ENCODE measurements around the gene EFHD2.
"Not testable (repeated sequence)": the region's sequence is repeated elsewhere in the genome, so short reads cannot be mapped to it uniquely, and the experiment has no call there.

EFHD2 gene

GRCh38 chr1:15432324-15432723, 22.6 kb downstream of the EFHD2 start:
- TF ChIP-seq, protein P1, sequence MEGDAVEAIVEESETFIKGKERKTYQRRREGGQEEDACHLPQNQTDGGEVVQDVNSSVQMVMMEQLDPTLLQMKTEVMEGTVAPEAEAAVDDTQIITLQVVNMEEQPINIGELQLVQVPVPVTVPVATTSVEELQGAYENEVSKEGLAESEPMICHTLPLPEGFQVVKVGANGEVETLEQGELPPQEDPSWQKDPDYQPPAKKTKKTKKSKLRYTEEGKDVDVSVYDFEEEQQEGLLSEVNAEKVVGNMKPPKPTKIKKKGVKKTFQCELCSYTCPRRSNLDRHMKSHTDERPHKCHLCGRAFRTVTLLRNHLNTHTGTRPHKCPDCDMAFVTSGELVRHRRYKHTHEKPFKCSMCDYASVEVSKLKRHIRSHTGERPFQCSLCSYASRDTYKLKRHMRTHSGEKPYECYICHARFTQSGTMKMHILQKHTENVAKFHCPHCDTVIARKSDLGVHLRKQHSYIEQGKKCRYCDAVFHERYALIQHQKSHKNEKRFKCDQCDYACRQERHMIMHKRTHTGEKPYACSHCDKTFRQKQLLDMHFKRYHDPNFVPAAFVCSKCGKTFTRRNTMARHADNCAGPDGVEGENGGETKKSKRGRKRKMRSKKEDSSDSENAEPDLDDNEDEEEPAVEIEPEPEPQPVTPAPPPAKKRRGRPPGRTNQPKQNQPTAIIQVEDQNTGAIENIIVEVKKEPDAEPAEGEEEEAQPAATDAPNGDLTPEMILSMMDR (IDR thresholded peaks at IDR 0.05; ENCODE audit: low read depth, low read length) = no peak
- TF ChIP-seq, protein P2, sequence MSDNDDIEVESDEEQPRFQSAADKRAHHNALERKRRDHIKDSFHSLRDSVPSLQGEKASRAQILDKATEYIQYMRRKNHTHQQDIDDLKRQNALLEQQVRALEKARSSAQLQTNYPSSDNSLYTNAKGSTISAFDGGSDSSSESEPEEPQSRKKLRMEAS (IDR thresholded peaks at IDR 0.05; ENCODE audit: low read depth, low read length) = no peak
- TF ChIP-seq MYC (IDR thresholded peaks at IDR 0.05; ENCODE audit: low read depth, low read length) (no peak), POLR2A (IDR thresholded peaks at IDR 0.05; ENCODE audit: extremely low read depth, insufficient read length) (no peak)
- DNase-seq (ENCODE audit: low read depth) = no peak
- no peak overlapping the region for H3K4me3 ChIP-seq (ENCODE audit: low read depth, low read length)

DNA sequence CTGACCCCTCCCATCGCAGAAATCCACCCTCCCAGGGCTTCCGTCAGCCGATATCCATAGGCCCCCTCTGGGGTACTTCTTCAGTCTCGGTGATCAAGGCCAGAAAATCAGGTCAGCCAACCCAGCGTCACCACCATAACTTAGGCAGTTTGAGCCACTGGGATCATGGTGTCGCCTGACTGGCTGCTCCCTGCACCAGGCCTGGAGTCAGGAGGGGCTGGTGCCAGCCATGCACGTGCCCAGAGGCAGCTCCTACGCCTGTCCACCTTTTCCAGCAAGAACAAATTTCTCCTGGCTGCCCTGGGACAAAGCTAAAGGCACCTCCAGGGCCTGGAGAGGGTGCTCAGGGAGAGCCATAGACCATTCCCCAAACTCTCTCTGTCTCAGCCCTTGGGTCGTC, 23.8 kb downstream of the EFHD2 start:
- DNase-seq (ENCODE audit: low read depth) = no peak
- H3K4me3 ChIP-seq (ENCODE audit: low read depth, low read length) = no peak overlapping the region
- no peak for TF ChIP-seq POLR2A (IDR thresholded peaks at IDR 0.05; ENCODE audit: extremely low read depth, insufficient read length)
- no peak for TF ChIP-seq MYC (IDR thresholded peaks at IDR 0.05; ENCODE audit: low read depth, low read length)
- TF ChIP-seq, protein P2 (IDR thresholded peaks at IDR 0.05; ENCODE audit: low read depth, low read length) = no peak
- TF ChIP-seq, protein P1 (IDR thresholded peaks at IDR 0.05; ENCODE audit: low read depth, low read length) = no peak

GRCh38 chr1:15434739-15435138, 25.1 kb downstream of the EFHD2 start:
- H3K4me3 ChIP-seq (ENCODE audit: low read depth, low read length) = not testable (repeated sequence)
- peak; percentile 97 for DNase-seq (ENCODE audit: low read depth)

DNA sequence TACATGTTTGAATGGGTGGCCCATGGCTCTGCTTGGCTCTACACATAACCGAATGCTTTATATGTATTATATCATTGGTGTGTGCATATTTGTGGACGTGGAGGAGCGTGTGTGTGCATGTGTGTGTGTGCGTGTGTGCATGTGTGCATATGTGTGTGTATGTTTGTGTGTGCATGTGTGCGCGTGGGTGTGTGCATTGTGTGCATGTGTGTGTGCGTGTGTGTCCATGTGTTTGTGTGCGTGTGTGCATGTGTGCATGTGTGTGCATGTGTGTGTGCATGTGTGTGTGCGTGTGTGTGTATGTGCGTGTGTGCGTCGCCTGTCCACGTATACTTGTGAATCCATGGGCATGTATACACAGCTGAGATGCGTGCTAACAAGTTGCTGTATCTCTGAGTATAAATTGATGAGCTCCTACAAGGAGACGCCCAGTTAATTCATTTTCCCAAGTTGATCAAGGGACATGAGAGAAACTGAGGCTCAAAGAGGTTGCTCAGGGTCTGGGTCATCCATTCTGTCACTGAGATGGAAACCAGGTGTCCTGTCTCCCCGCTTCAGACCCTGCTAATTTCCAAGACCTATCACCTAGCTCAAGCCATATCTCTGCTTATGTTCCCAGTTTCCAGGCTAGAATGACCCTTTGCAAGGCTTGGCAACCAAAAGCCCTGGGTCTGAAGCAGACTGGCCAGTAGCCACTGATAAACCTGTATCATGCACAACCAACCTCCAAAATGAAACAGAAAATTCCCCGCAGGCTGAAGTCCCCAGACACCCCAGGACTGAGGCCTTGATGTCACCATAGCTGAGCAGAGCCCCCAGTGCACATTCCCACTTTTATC, 25.8 kb downstream of the EFHD2 start:
- TF ChIP-seq POLR2A (IDR thresholded peaks at IDR 0.05; ENCODE audit: extremely low read depth, insufficient read length) (no peak), MYC (IDR thresholded peaks at IDR 0.05; ENCODE audit: low read depth, low read length) (no peak)
- TF ChIP-seq, protein P1 (IDR thresholded peaks at IDR 0.05; ENCODE audit: low read depth, low read length) = no peak
- TF ChIP-seq, protein P2 (IDR thresholded peaks at IDR 0.05; ENCODE audit: low read depth, low read length) = no peak
- H3K4me3 ChIP-seq (ENCODE audit: low read depth, low read length) = no peak overlapping the region
- DNase-seq (ENCODE audit: low read depth) = no peak

DNA sequence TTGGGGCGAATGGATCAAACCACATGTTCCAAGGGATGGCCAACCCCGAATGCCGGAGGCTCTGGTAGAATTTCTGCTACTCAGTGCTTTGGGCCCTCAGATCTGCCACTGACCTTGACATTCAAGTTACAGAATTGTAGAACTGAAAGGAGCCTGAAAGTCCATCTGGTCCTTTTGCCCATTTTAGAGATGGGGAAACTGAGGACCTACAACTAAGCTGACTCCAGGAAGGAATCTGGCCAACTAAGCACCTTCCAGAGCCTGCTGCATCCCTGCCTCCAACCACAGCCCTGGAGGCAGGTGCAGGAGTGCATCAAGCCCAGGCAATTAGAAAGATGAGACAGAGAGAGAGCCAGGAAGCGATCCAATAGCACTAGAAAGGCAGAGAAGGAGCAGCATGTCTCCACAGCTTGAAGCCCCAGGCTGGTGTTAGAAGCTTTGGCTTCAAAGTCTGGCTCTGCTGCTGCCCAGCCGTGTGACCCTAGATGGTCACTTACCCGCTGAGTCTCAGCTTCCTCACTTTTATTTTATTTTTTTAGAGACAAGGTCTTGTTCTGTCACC, 27.3 kb downstream of the EFHD2 start:
- no peak for DNase-seq (ENCODE audit: low read depth)
- no peak for TF ChIP-seq MYC (IDR thresholded peaks at IDR 0.05; ENCODE audit: low read depth, low read length)
- TF ChIP-seq, protein P1 (IDR thresholded peaks at IDR 0.05; ENCODE audit: low read depth, low read length) = no peak
- no peak overlapping the region for H3K4me3 ChIP-seq (ENCODE audit: low read depth, low read length)

DNA sequence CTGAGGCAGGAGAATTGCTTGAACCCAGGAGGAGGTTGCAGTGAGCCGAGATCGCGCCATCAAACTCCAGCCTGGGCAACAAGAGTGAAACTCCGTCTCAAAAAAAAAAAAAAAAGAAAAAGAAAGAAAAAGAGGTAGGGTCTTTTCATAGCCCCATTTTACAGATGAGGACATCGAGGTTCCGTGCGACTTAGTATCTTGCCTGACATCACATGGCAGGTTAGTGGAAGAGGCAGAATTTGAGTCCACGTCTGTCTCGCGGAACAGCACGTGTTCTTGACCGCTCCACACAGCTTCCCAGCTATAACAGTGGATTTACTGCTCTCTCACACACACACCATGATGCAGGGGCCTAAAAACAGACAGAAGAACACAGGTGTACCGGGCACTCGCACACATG, 29.6 kb downstream of the EFHD2 start:
- DNase-seq (ENCODE audit: low read depth) = no peak
- TF ChIP-seq, protein P1 (IDR thresholded peaks at IDR 0.05; ENCODE audit: low read depth, low read length) = no peak
- TF ChIP-seq MYC (IDR thresholded peaks at IDR 0.05; ENCODE audit: low read depth, low read length) = no peak
- no peak for TF ChIP-seq POLR2A (IDR thresholded peaks at IDR 0.05; ENCODE audit: extremely low read depth, insufficient read length)
- TF ChIP-seq, protein P2 (IDR thresholded peaks at IDR 0.05; ENCODE audit: low read depth, low read length) = no peak
- H3K4me3 ChIP-seq (ENCODE audit: low read depth, low read length) = no peak overlapping the region
